ENCODE data around the gene COL4A4. TPM values are rescaled to one million over a fixed set of nuclear protein-coding genes. Genes with fewer than 3 reads are reported as not detected.

Gene COL4A4
- total and polyA plus RNA-seq, 2 of the 4 experiments (the other 2 are of a cell fraction): 0.02 TPM; not detected in 1

DNA sequence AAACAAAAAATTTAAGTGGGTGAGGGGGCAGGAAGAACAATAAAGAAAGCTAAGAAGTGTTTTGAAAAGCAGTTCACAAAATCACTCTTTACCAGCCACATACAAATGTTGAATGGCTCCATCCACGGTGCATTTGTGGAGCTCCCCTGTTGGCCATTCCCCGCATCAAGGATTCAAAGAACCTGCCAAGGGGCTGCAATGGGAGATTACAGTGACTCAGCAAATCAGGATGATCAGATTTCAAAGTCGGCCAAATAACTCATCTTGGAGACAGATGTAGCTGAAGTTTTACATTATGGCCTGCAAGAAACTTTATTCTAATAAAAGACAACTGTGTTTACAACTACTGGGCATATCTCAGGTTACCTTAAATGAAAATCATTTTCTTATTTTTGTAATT lies 27.4 kb upstream of the COL4A4 start:
- no peaks in the 10 kb centered on the region for H3K79me1 ChIP-seq (ENCODE audit: low read depth in 1 of 2, low read length in 2 of 2)
- no peak overlapping the region for H3K4me3 ChIP-seq (ENCODE audit: insufficient read depth, low read depth, low read length)
- dilution Hi-C loops (cut with HindIII; ENCODE audit: low sequenced_read_pairs, unreplicated experiment) (no loop called here), intact Hi-C loops (cut with micrococcal nuclease) (no loop called here), in situ Hi-C loops (cut with MboI; ENCODE audit: low sequenced_read_pairs) (no loop called here)
- no peak overlapping the region for H2AFZ ChIP-seq (replicated peaks; ENCODE audit: low read length, poor library complexity)
- H3K9me3 ChIP-seq (ENCODE audit: control insufficient read depth, insufficient read depth, low read length): no peaks in the 10 kb centered on the region
- ChIA-PET CTCF (no interaction called here), POLR2A (ENCODE audit: unreplicated experiment) (no interaction called here)
- no peak overlapping the region for H3K4me2 ChIP-seq (ENCODE audit: low read depth, low read length)
- H3K14ac ChIP-seq (replicated peaks; ENCODE audit: low read depth, low read length): no peak overlapping the region
- no peak overlapping the region for H2BK120ac ChIP-seq (ENCODE audit: low read depth, low read length)
- no peak overlapping the region for H2BK15ac ChIP-seq (ENCODE audit: low read depth, low read length)
- ATAC-seq (ENCODE audit: low read depth) (no peak), DNase-seq (peak; percentile 5)
- BruUV-seq (replicated peaks): no TSS peak
- TF ChIP-seq, protein P1, sequence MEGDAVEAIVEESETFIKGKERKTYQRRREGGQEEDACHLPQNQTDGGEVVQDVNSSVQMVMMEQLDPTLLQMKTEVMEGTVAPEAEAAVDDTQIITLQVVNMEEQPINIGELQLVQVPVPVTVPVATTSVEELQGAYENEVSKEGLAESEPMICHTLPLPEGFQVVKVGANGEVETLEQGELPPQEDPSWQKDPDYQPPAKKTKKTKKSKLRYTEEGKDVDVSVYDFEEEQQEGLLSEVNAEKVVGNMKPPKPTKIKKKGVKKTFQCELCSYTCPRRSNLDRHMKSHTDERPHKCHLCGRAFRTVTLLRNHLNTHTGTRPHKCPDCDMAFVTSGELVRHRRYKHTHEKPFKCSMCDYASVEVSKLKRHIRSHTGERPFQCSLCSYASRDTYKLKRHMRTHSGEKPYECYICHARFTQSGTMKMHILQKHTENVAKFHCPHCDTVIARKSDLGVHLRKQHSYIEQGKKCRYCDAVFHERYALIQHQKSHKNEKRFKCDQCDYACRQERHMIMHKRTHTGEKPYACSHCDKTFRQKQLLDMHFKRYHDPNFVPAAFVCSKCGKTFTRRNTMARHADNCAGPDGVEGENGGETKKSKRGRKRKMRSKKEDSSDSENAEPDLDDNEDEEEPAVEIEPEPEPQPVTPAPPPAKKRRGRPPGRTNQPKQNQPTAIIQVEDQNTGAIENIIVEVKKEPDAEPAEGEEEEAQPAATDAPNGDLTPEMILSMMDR (conservative IDR thresholded peaks at IDR 0.05; ENCODE audit: low read depth, low read length): no peak
- TF ChIP-seq, protein P2, sequence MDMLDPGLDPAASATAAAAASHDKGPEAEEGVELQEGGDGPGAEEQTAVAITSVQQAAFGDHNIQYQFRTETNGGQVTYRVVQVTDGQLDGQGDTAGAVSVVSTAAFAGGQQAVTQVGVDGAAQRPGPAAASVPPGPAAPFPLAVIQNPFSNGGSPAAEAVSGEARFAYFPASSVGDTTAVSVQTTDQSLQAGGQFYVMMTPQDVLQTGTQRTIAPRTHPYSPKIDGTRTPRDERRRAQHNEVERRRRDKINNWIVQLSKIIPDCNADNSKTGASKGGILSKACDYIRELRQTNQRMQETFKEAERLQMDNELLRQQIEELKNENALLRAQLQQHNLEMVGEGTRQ (IDR thresholded peaks at IDR 0.05; ENCODE audit: low read depth, low read length): no peak
- TF ChIP-seq, protein P3, sequence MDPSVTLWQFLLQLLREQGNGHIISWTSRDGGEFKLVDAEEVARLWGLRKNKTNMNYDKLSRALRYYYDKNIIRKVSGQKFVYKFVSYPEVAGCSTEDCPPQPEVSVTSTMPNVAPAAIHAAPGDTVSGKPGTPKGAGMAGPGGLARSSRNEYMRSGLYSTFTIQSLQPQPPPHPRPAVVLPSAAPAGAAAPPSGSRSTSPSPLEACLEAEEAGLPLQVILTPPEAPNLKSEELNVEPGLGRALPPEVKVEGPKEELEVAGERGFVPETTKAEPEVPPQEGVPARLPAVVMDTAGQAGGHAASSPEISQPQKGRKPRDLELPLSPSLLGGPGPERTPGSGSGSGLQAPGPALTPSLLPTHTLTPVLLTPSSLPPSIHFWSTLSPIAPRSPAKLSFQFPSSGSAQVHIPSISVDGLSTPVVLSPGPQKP (IDR thresholded peaks at IDR 0.05; ENCODE audit: borderline replicate concordance, low read depth, low read length): no peak
- peak; percentile 90 for TF ChIP-seq NFE2L2 (IDR thresholded peaks at IDR 0.05; ENCODE audit: low read depth, low read length)
- no peak for TF ChIP-seq MXI1 (IDR thresholded peaks at IDR 0.05; ENCODE audit: borderline replicate concordance, low read depth, low read length)
- no peak for TF ChIP-seq BHLHE40 (IDR thresholded peaks at IDR 0.05; ENCODE audit: low read depth, low read length)
- TF ChIP-seq MAFK (IDR thresholded peaks at IDR 0.05; ENCODE audit: low read depth, low read length): peak; percentile 42; the same call in 1 of the 2 replicates
- H4K91ac ChIP-seq (ENCODE audit: insufficient read depth, low read depth, low read length): no peak overlapping the region
- no peak overlapping the region for H2BK5ac ChIP-seq (ENCODE audit: low read depth, low read length, poor library complexity, severe bottlenecking)
- no peaks in the 10 kb centered on the region for H3K27me3 ChIP-seq (ENCODE audit: control insufficient read depth, insufficient read depth, low read length)
- H3K9ac ChIP-seq (ENCODE audit: low read depth, low read length): no peak overlapping the region
- H2AK9ac ChIP-seq (replicated peaks; ENCODE audit: low read depth, low read length, poor library complexity): no peak overlapping the region
- no peak overlapping the region for H3K56ac ChIP-seq (ENCODE audit: extremely low read depth, insufficient read depth, low read length)
- no peak overlapping the region for H3K23ac ChIP-seq (ENCODE audit: low read depth, low read length)
- H3K4me1 ChIP-seq (ENCODE audit: control insufficient read depth, insufficient read depth, low read length): no peaks in the 10 kb centered on the region
- no peaks in the 10 kb centered on the region for H3K9me1 ChIP-seq (ENCODE audit: insufficient read depth, low read length)
- H4K8ac ChIP-seq (ENCODE audit: low read depth in 2 of 2, low read length in 2 of 2): no peak overlapping the region
- H4K20me1 ChIP-seq (ENCODE audit: insufficient read depth, low read length): no peaks in the 10 kb centered on the region
- no peak overlapping the region for H3K18ac ChIP-seq (ENCODE audit: low read depth, low read length)
- no peak overlapping the region for H2BK20ac ChIP-seq (ENCODE audit: low read depth, low read length)
- no CpG with 5 or more reads among the region's 3 CpGs for WGBS, 2 experiments (ENCODE audit: extremely low coverage in 2 of 2, insufficient read length in 1 of 2)
- no peak overlapping the region for H4K5ac ChIP-seq (ENCODE audit: low read depth, low read length)
- H3K4ac ChIP-seq (ENCODE audit: low read depth, low read length): no peak overlapping the region
- H3K27ac ChIP-seq (ENCODE audit: insufficient read depth, low read length): no peak overlapping the region
- H2AK5ac ChIP-seq (ENCODE audit: low read depth, low read length): no peak overlapping the region
- H3K36me3 ChIP-seq (ENCODE audit: control insufficient read depth, insufficient read depth, low read length): no peaks in the 10 kb centered on the region
